ENCODE measurements around the gene TBC1D5. TPM values are rescaled to one million over a fixed set of nuclear protein-coding genes. Genes with fewer than 3 reads are reported as not detected.

TBC1D5 gene
- total and polyA plus RNA-seq, 2 experiments from 2014 or later: 31.0 to 69.9 TPM

DNA sequence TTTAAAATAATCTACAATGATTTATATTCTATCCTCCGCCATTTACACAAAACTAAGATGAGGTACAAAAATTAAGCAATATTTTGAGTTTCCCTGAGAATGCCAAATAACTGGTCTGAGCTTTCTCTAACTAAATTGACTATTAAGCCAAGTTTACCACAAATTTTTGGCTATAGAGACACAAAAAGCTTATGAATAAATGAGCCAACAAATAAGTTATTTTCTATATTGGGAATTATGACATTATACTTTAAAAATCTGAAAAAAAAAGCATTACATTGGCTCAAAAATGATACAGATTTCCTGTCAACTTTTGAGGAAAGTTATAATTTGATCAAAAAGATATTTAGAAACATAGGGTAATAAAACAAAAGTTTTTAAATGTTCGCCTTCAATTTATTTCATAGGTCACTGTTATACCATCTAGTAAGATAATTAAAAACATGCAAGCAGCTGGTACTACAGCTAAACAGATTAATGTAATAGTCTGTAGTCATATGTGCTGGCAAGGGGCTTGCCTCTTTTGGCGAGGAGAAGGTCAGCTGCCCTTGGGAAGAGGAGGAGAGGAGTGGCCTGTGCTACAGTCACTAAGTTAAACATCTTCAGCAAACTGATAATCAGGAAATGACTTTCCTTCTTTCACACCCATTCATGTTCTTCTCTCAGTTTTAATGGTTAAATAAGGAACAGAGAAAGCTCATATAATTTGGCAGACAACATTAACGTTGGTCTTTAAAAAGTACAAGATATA lies 318.5 kb downstream of the TBC1D5 start:
- Histone ChIP-seq H3K4me3 (no peak overlapping the region), H3K27ac (no peak overlapping the region), H3K27me3 (replicated peaks; ENCODE audit: insufficient read depth) (no peaks in the 10 kb centered on the region), H3K9me2 (ENCODE audit: insufficient read depth) (no peaks in the 10 kb centered on the region), H3K9ac (no peak overlapping the region), H3K4me2 (ENCODE audit: unreplicated experiment) (no peak overlapping the region), H3K36me3 (ENCODE audit: low read depth) (no peaks in the 10 kb centered on the region), H3F3A (ENCODE audit: insufficient read depth) (peaks cover 11% of the 10 kb centered on the region; the same call in 1 of the 2 replicates), H3K9me3 (ENCODE audit: low read depth) (no peaks in the 10 kb centered on the region), H4K20me1 (ENCODE audit: insufficient read depth) (no peaks in the 10 kb centered on the region), H3K79me2 (ENCODE audit: insufficient read depth) (no peaks in the 10 kb centered on the region), H2AFZ (peak overlapping the region; percentile 15; the same call in 1 of the 2 replicates), H3K4me1 (ENCODE audit: insufficient read depth) (peaks cover 9% of the 10 kb centered on the region; the same call in 1 of the 2 replicates)
- DNase-seq: peak; percentile 55
- WGBS, 2 experiments (ENCODE audit: low coverage in 1 of 2, low lambda C conversion rate in 2 of 2, missing lambda C conversion rate in 2 of 2): 37 to 43% methylated on average over 4 of the region's 4 CpGs
- TF ChIP-seq EZH2phosphoT487 (IDR thresholded peaks at IDR 0.05; ENCODE audit: insufficient read depth, low read depth) (no peak), EZH2 (IDR thresholded peaks at IDR 0.05; ENCODE audit: insufficient read depth, poor library complexity, severe bottlenecking) (no peak)
- in situ Hi-C loops (cut with MboI): no loop called here

DNA sequence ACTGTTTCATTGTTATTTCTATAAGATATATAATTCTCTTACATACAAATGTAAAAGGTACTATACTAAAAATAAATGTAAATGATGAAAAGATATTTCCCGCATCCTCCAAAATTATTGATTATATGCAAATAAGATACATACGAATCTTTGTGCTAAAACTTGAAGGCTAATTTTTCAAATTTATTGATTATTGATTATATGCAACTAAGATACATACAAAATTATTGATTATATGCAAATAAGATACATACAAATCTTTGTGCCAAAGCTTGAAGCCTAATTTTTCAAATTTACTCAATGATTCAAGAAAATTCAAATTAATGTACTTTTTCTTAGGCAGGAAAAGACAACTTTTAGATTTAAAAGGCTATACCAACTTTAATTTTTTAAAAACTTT lies 319.8 kb downstream of the TBC1D5 start:
- DNase-seq: no peak
- no peaks in the 10 kb centered on the region for H3K9me2 ChIP-seq (ENCODE audit: insufficient read depth)
- in situ Hi-C loops (cut with MboI): no loop called here
- H3K9ac ChIP-seq: no peak overlapping the region
- H3K4me3 ChIP-seq: no peak overlapping the region
- peaks cover 11% of the 10 kb centered on the region; the same call in 1 of the 2 replicates for H3F3A ChIP-seq (ENCODE audit: insufficient read depth)
- no peak for TF ChIP-seq EZH2 (IDR thresholded peaks at IDR 0.05; ENCODE audit: insufficient read depth, poor library complexity, severe bottlenecking)
- no peak for TF ChIP-seq EZH2phosphoT487 (IDR thresholded peaks at IDR 0.05; ENCODE audit: insufficient read depth, low read depth)
- H3K36me3 ChIP-seq (ENCODE audit: low read depth): no peaks in the 10 kb centered on the region
- H4K20me1 ChIP-seq (ENCODE audit: insufficient read depth): no peaks in the 10 kb centered on the region
- no peaks in the 10 kb centered on the region for H3K79me2 ChIP-seq (ENCODE audit: insufficient read depth)
- no peak overlapping the region for H2AFZ ChIP-seq
- 90 to 91% methylated on average over 2 of the region's 2 CpGs for WGBS, 2 experiments (ENCODE audit: low coverage in 1 of 2, low lambda C conversion rate in 2 of 2, missing lambda C conversion rate in 2 of 2)
- no peak overlapping the region for H3K27ac ChIP-seq
- no peaks in the 10 kb centered on the region for H3K9me3 ChIP-seq (ENCODE audit: low read depth)
- H3K27me3 ChIP-seq (replicated peaks; ENCODE audit: insufficient read depth): no peaks in the 10 kb centered on the region
- no peak overlapping the region for H3K4me2 ChIP-seq (ENCODE audit: unreplicated experiment)
- H3K4me1 ChIP-seq (ENCODE audit: insufficient read depth): peaks cover 9% of the 10 kb centered on the region; the same call in 1 of the 2 replicates

GRCh38 chr3:17420668-17421067 lies 321.8 kb downstream of the TBC1D5 start:
- Histone ChIP-seq H2AFZ (no peak overlapping the region), H3K36me3 (ENCODE audit: low read depth) (no peaks in the 10 kb centered on the region), H3K4me1 (ENCODE audit: insufficient read depth) (peaks cover 9% of the 10 kb centered on the region; the same call in 1 of the 2 replicates), H3K27me3 (replicated peaks; ENCODE audit: insufficient read depth) (no peaks in the 10 kb centered on the region), H3K27ac (no peak overlapping the region), H3K4me2 (ENCODE audit: unreplicated experiment) (no peak overlapping the region), H3K9me2 (ENCODE audit: insufficient read depth) (no peaks in the 10 kb centered on the region), H3K79me2 (ENCODE audit: insufficient read depth) (no peaks in the 10 kb centered on the region), H3K9me3 (ENCODE audit: low read depth) (no peaks in the 10 kb centered on the region), H3F3A (ENCODE audit: insufficient read depth) (peaks cover 11% of the 10 kb centered on the region; the same call in 1 of the 2 replicates), H4K20me1 (ENCODE audit: insufficient read depth) (no peaks in the 10 kb centered on the region), H3K4me3 (no peak overlapping the region), H3K9ac (no peak overlapping the region)
- WGBS, 2 experiments (ENCODE audit: low coverage in 1 of 2, low lambda C conversion rate in 2 of 2, missing lambda C conversion rate in 2 of 2): 97 to 98% methylated on average over 1 of the region's 1 CpG
- no peak for DNase-seq
- TF ChIP-seq EZH2phosphoT487 (IDR thresholded peaks at IDR 0.05; ENCODE audit: insufficient read depth, low read depth) (no peak), EZH2 (IDR thresholded peaks at IDR 0.05; ENCODE audit: insufficient read depth, poor library complexity, severe bottlenecking) (no peak)
- in situ Hi-C loops (cut with MboI): no loop called here

GRCh38 chr3:17412950-17413530 lies 329.4 kb downstream of the TBC1D5 start:
- Histone ChIP-seq H3K9me3 (ENCODE audit: low read depth) (no peaks in the 10 kb centered on the region), H2AFZ (no peak overlapping the region), H3F3A (ENCODE audit: insufficient read depth) (no peaks in the 10 kb centered on the region), H3K4me3 (no peak overlapping the region), H3K27me3 (replicated peaks; ENCODE audit: insufficient read depth) (no peaks in the 10 kb centered on the region), H3K9me2 (ENCODE audit: insufficient read depth) (no peaks in the 10 kb centered on the region), H3K4me2 (ENCODE audit: unreplicated experiment) (no peak overlapping the region), H3K9ac (no peak overlapping the region), H3K79me2 (ENCODE audit: insufficient read depth) (no peaks in the 10 kb centered on the region), H3K4me1 (ENCODE audit: insufficient read depth) (no peaks in the 10 kb centered on the region), H3K36me3 (ENCODE audit: low read depth) (no peaks in the 10 kb centered on the region), H3K27ac (no peak overlapping the region), H4K20me1 (ENCODE audit: insufficient read depth) (no peaks in the 10 kb centered on the region)
- TF ChIP-seq EZH2 (IDR thresholded peaks at IDR 0.05; ENCODE audit: insufficient read depth, poor library complexity, severe bottlenecking) (no peak), EZH2phosphoT487 (IDR thresholded peaks at IDR 0.05; ENCODE audit: insufficient read depth, low read depth) (no peak)
- in situ Hi-C loops (cut with MboI): no loop called here
- DNase-seq: peak; percentile 73

All from GM23248 (cell line).